Upper lobe of left lung (tissue), 6 donors: ENCODE measurements around the gene DNAJC18. TPM values are rescaled to one million over a fixed set of nuclear protein-coding genes. Genes with fewer than 3 reads are reported as not detected.

Source experiments
- ATAC-seq, 2 donors: fragments of 200-7000 bp; cut with Tn5 transposase; one replicate each; pipeline ENCODE4 v1.9.1; 2022; ENCODE audit warnings: mild to moderate bottlenecking in 2 of 2, moderate library complexity in 2 of 2; ENCODE audit not compliant: low FRiP score in 2 of 2
- DNase-seq, 2 donors: peaks; one replicate each; pipeline ENCODE4 v3.0.0-alpha.2; 2019 to 2020
- H3K27ac ChIP-seq, 4 donors: fragments of 200-600 bp; sonication (generic); one replicate each; pipeline ENCODE4 v1.5.1; 2016 to 2019
- H3K27me3 ChIP-seq, 4 donors: fragments of 200-600 bp; sonication (generic); one replicate each; pipeline ENCODE4 v1.5.1; 2017 to 2019
- H3K36me3 ChIP-seq, 4 donors: fragments of 200-600 bp; sonication (generic); one replicate each; pipeline ENCODE4 v1.5.1; 2016 to 2019
- H3K4me1 ChIP-seq, 4 donors: fragments of 200-600 bp; sonication (generic); one replicate each; pipeline ENCODE4 v1.5.1; 2018 to 2019
- H3K4me3 ChIP-seq, 4 donors: fragments of 200-600 bp; sonication (generic); one replicate each; pipeline ENCODE4 v1.5.1; 2017 to 2019; ENCODE audit warnings: mild to moderate bottlenecking in 2 of 4, moderate library complexity in 1 of 4
- H3K9me3 ChIP-seq, 4 donors: fragments of 200-600 bp; sonication (generic); one replicate each; pipeline ENCODE4 v1.5.1; 2018 to 2019
- EP300 ChIP-seq, 4 donors: sonication (generic); formaldehyde crosslinking; IDR thresholded peaks; one replicate each; pipeline ENCODE4 v1.5.1; 2017; ENCODE audit warnings: antibody characterized with exemption in 4 of 4, control low read depth in 2 of 4
- POLR2A ChIP-seq, 4 donors: fragments of 450-650 bp; IDR thresholded peaks; one replicate each; pipeline ENCODE4 v1.5.1; 2016 to 2017; ENCODE audit warnings: antibody characterized with exemption in 4 of 4, mild to moderate bottlenecking in 2 of 4
- POLR2AphosphoS5 ChIP-seq, 2 donors: sonication (generic); formaldehyde crosslinking; IDR thresholded peaks; one replicate each; pipeline ENCODE4 v1.5.1; 2017; ENCODE audit warnings: antibody characterized with exemption in 2 of 2
- WGBS, 2 donors: methylation state at CpG; one replicate each; pipeline ENCODE4 v1.1.5; 2017 to 2018; 5-methylcytosine and 5-hydroxymethylcytosine counted together
- total RNA-seq, 6 donors: library from RNA; depleted of rRNA in 4 of 6; stranded (reverse); fragments of >200 nt in 4 of 6; gene quantifications; one replicate each; pipeline versions ENCODE4 v1.1.0 to v1.2.1, GENCODE V29; 2016 to 2021
- TF ChIP-seq, protein P1 (sequence below), 6 experiments: fragments of 450-650 bp in 4 of 6; fragments of 200-600 bp in 2 of 6; sonication (generic) in 2 of 6; IDR thresholded peaks; one replicate each; pipeline ENCODE4 v1.5.1; 2016 to 2019; ENCODE audit warnings: antibody characterized with exemption in 6 of 6
- donor health status: DM: no; HTN: no; CAD: no; lungs with moderate emphysema.
- donor health status: DM: no; HTN: yes; CAD: no; lungs with severe emphysema.

The DNAJC18 gene
- total RNA-seq, 6 donors from 2014 or later, result 1.0 to 11.6 (median 6.3) TPM

DNA sequence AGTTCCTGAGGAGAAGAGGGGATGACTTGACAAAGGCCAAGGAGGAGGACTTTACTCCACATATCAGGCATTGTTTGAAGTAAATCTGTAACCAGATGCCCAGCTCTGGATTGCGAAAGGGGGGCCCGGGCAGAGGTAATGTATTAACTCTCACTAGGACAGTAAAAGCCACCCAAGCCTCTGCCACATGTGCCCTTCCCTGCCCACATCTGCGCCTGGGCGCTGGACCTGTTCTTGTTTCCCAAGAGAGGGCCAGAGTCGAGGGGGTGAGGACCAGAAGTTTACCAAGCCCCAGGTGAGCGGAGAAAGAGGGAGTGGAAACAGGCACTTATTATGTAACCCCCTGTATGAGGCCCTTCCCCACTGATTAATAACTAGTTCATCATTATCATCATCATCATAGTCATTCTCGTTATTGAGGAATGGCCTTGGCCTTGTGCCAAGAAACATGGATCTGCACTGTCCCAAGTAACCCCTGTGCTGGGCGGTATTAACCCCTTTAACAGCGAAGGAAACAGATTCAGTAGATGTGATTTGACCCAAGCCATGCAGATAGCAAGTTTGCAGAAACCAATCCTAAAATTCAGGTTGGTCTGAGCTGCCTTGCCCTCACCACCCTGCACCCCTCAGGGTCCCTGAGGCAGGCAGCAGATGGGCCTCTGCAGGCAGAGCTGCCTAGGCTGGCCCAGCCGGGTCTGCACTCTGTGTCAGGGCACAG lies 55.9 kb downstream of the DNAJC18 start, which contains the start of gene SLC23A1:
Gene SLC23A1 (minus strand): TSS at position 23 of the 718 bp plus-strand sequence. CDS start 44 bp downstream, outside the sequence.
- no peaks in the 10 kb centered on the region for H3K27me3 ChIP-seq
- ATAC-seq, result no peak
- H3K4me3 ChIP-seq, result no peak within 1 kb of the TSS
- H3K36me3 ChIP-seq, result no peaks in the 10 kb centered on the region
- TF ChIP-seq, protein P1, sequence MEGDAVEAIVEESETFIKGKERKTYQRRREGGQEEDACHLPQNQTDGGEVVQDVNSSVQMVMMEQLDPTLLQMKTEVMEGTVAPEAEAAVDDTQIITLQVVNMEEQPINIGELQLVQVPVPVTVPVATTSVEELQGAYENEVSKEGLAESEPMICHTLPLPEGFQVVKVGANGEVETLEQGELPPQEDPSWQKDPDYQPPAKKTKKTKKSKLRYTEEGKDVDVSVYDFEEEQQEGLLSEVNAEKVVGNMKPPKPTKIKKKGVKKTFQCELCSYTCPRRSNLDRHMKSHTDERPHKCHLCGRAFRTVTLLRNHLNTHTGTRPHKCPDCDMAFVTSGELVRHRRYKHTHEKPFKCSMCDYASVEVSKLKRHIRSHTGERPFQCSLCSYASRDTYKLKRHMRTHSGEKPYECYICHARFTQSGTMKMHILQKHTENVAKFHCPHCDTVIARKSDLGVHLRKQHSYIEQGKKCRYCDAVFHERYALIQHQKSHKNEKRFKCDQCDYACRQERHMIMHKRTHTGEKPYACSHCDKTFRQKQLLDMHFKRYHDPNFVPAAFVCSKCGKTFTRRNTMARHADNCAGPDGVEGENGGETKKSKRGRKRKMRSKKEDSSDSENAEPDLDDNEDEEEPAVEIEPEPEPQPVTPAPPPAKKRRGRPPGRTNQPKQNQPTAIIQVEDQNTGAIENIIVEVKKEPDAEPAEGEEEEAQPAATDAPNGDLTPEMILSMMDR (IDR thresholded peaks at IDR 0.05), result no peak
- no peak for TF ChIP-seq POLR2A (IDR thresholded peaks at IDR 0.05)
- WGBS, 2 donors, result 65 to 66% methylated on average over 7 to 10 of the region's 10 CpGs
- H3K9me3 ChIP-seq, result no peaks in the 10 kb centered on the region
- peaks cover 6 to 23% (median 18%) of the 10 kb centered on the region in 4 donors for H3K4me1 ChIP-seq
- H3K27ac ChIP-seq, result no peak within 1 kb of the TSS
- no peak for DNase-seq

DNA sequence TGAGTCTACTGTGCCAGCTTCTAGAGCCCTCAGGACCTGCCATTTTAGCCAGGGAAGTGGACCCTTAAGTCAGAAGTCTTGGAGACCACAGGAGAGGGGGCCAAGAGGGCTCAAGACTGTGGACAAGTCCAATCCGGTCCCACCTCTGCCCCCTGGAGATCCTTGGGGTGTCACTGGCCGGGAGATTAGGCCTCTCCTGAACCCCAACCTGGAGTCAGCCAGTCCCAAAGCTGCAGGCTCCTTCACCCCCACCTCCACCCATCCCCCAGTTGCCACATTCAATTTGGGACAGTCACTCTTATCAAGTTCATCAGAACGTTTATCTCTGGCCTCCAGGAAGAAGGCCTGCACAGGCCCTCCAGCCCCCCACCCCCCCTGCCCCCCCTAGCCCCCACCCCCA lies 56.5 kb downstream of the DNAJC18 start:
- 30 to 52% methylated on average over 2 to 3 of the region's 3 CpGs for WGBS, 2 donors
- H3K27me3 ChIP-seq, result no peaks in the 10 kb centered on the region
- H3K4me1 ChIP-seq, result peaks cover 6 to 17% (median 12%) of the 10 kb centered on the region in 4 donors
- no peaks in the 10 kb centered on the region for H3K36me3 ChIP-seq
- no peak for ATAC-seq
- H3K27ac ChIP-seq, result no peak overlapping the region
- TF ChIP-seq EP300 (IDR thresholded peaks at IDR 0.05), result no peak
- no peak for TF ChIP-seq POLR2A (IDR thresholded peaks at IDR 0.05)
- no peak for TF ChIP-seq POLR2AphosphoS5 (IDR thresholded peaks at IDR 0.05)
- TF ChIP-seq, protein P1 (IDR thresholded peaks at IDR 0.05), result no peak
- no peaks in the 10 kb centered on the region for H3K9me3 ChIP-seq
- no peak overlapping the region for H3K4me3 ChIP-seq
- DNase-seq, result no peak

DNA sequence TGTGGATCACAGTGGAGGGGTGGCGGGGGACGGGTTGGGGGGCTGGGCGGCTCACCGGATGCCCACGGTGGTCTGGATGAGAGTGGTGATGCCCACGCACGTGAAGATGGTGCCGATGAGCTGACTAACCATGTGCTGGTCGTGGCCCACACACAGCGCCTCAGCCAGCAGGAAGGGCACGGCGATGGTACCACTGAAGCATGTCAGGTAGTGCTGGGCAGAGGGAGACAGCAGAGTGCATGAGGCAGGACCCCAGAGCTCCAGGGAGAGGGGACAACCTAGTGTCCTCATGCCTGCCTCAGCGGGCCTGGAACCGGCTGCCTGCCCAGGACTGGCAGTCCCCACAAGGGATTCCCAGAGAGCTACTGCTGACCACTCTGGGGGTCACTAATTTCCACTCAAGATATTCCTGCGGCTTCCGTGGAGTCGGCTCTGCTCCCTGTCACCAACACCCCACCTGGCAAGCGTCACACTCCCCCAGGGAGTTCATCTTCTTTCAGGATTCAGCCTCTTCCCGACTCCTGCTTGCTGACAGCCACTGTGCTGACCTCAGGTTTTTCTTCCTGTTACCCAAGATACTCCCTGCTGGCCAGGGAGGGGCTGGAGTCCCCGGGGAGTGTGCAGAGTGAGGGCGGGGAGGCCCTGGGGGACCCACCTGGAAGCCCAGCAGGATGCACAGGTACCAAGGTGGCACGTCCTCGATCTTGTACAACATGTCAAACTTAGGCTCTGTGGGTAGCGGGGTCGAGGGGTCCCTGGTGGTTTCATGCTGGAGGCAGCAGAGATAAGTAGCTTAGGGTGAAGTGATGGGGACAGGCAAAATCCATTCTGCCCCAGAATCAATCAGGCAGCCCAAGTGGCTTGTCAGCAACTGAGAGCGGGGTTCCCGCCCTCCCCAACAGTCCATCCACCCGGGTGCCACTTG lies 57.2 kb downstream of the DNAJC18 start:
- TF ChIP-seq POLR2AphosphoS5 (IDR thresholded peaks at IDR 0.05) (no peak), POLR2A (IDR thresholded peaks at IDR 0.05) (no peak), EP300 (IDR thresholded peaks at IDR 0.05) (no peak)
- TF ChIP-seq, protein P1 (IDR thresholded peaks at IDR 0.05), result no peak
- Histone ChIP-seq H3K4me1 (peaks cover 6 to 15% (median 11%) of the 10 kb centered on the region in 4 donors), H3K27me3 (no peaks in the 10 kb centered on the region), H3K9me3 (no peaks in the 10 kb centered on the region), H3K4me3 (no peak overlapping the region), H3K27ac (no peak overlapping the region), H3K36me3 (peaks cover 0 to 2% (median 0%) of the 10 kb centered on the region in 4 donors)
- DNase-seq, result no peak
- no peak for ATAC-seq
- WGBS, 2 donors, result 87 to 91% methylated on average over 22 to 24 of the region's 28 CpGs

DNA sequence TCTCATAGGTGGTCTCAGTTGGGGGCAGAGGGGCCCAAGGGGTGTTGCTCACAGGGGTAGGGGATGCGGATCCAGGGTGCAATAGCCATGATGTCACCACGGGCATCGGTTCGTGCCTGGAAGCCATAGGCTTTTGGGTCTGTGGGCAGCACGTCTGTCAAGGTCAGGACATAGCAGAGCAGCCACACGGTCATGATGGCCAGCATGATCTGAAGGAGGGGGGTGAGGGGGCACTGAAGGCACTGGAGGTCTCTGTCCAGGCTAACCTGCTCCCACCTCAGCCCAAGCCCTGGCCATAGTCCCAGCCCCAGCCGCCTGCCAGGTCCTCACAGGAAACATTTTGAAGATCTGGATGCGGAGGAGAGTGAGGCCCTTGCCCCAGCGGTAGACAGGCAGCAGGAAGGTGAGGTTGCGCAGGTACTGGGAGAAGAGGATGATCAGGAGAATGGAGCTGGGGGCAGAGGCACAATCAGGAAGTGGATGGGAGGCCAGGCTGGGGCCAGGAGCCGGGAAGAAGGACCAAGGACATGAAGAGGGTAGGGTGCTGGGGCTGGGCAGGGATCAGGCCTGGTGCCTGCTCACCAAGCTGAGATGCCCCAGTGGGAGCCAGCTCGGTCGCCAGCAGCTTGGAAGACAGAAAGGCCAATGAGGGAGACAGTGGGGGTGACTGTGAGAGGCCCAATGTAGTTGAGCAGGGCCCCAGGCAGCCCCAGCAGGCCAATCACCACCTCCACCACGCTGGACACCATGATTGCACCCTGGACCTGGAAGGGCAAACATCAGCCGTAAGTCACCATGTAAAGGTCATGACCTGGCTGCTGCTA lies 59.5 kb downstream of the DNAJC18 start:
- Histone ChIP-seq H3K27ac (no peak overlapping the region), H3K27me3 (no peaks in the 10 kb centered on the region), H3K4me3 (no peak overlapping the region), H3K4me1 (peaks cover 0 to 6% (median 3%) of the 10 kb centered on the region in 4 donors), H3K9me3 (no peaks in the 10 kb centered on the region), H3K36me3 (peaks cover 0 to 9% (median under 1%) of the 10 kb centered on the region in 4 donors)
- TF ChIP-seq EP300 (IDR thresholded peaks at IDR 0.05) (no peak), POLR2A (IDR thresholded peaks at IDR 0.05) (no peak), POLR2AphosphoS5 (IDR thresholded peaks at IDR 0.05) (no peak)
- TF ChIP-seq, protein P1 (IDR thresholded peaks at IDR 0.05), result no peak
- 86 to 87% methylated on average over 13 to 15 of the region's 15 CpGs for WGBS, 2 donors
- DNase-seq, result no peak
- no peak for ATAC-seq
